ENCODE results near the gene KCNK16.
"Not testable (repeated sequence)": the region's sequence is repeated elsewhere in the genome, so short reads cannot be mapped to it uniquely, and the experiment has no call there.

KCNK16 gene

DNA sequence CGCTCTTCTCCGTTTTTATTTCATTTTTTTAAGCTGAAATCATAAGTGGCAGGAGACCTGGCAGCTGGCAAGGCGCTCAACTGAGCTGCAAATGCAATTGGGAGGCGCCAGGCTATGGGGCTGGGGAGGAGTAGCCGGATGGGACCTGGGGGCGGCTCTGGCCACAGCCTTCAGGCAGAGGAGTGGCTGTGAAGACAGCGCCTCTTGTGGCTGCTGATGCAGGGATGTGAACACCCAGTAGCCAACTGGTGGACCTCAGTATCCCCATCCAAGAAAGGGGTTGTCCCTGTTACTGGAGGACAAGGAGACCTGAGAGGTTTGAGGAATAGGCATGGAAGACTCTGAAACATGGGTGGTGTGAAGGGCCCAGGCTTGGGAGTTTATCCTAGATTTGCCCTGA, 20.9 kb downstream of the KCNK16 start:
- H3K27me3 ChIP-seq (ENCODE audit: control insufficient read depth, insufficient read depth, low read length): no peaks in the 10 kb centered on the region
- no peak overlapping the region for H3K9ac ChIP-seq (ENCODE audit: low read length)
- H3K4me3 ChIP-seq (ENCODE audit: low read length): no peak overlapping the region
- H3K4me1 ChIP-seq (ENCODE audit: control insufficient read depth, low read depth, low read length): no peaks in the 10 kb centered on the region
- no peaks in the 10 kb centered on the region for H3K9me3 ChIP-seq (ENCODE audit: control insufficient read depth, low read depth, low read length)
- no peak overlapping the region for H3K27ac ChIP-seq (ENCODE audit: low read length)
- no peaks in the 10 kb centered on the region for H3K36me3 ChIP-seq (ENCODE audit: control insufficient read depth, low read depth, low read length)

DNA sequence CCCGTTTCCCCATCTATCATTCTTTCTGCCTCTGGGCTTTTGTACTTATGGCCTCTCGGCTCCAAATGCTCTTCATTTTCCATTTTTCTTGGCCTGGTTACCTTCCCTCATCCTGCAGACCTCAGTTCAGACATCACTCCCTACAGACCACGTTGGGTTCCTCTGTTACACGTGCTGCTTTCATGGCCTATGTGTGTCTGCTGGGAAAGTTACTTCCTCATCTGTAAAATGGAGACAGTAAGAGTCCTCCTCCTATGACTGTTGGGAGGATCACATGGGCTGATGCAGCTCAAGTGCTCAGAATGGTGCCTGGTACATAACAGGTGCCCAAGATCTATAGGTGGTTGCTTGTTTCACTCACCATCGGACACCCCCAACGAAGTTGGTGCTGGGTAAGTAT, 21.8 kb downstream of the KCNK16 start:
- H3K4me3 ChIP-seq (ENCODE audit: low read length): no peak overlapping the region
- H3K9ac ChIP-seq (ENCODE audit: low read length): no peak overlapping the region
- no peaks in the 10 kb centered on the region for H3K27me3 ChIP-seq (ENCODE audit: control insufficient read depth, insufficient read depth, low read length)
- no peaks in the 10 kb centered on the region for H3K4me1 ChIP-seq (ENCODE audit: control insufficient read depth, low read depth, low read length)
- no peaks in the 10 kb centered on the region for H3K36me3 ChIP-seq (ENCODE audit: control insufficient read depth, low read depth, low read length)
- H3K27ac ChIP-seq (ENCODE audit: low read length): no peak overlapping the region
- no peaks in the 10 kb centered on the region for H3K9me3 ChIP-seq (ENCODE audit: control insufficient read depth, low read depth, low read length)

DNA sequence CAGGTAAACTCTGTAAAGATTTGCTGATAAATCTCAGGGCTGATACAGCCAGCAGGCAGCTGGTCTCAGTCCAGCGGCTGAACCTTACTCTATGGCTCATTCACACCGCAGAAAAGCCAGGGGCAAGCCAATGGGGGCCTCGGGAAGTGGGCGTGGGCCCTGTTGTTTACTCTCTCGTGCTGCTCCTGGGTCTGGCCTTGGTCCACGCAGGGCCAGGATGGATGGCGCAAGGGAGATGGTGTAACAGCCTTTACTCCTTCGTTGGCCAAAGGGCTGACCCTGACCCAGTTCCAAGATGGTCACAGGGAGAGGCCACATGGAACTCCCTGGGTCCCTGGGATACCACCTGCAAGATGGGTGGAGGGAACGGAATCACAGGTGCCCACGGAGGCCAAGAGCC, 24.4 kb downstream of the KCNK16 start:
- Histone ChIP-seq H3K36me3 (ENCODE audit: control insufficient read depth, low read depth, low read length) (no peaks in the 10 kb centered on the region), H3K27me3 (ENCODE audit: control insufficient read depth, insufficient read depth, low read length) (no peaks in the 10 kb centered on the region), H3K27ac (ENCODE audit: low read length) (no peak overlapping the region), H3K4me3 (ENCODE audit: low read length) (no peak overlapping the region), H3K9ac (ENCODE audit: low read length) (no peak overlapping the region), H3K9me3 (ENCODE audit: control insufficient read depth, low read depth, low read length) (no peaks in the 10 kb centered on the region), H3K4me1 (ENCODE audit: control insufficient read depth, low read depth, low read length) (no peaks in the 10 kb centered on the region)

DNA sequence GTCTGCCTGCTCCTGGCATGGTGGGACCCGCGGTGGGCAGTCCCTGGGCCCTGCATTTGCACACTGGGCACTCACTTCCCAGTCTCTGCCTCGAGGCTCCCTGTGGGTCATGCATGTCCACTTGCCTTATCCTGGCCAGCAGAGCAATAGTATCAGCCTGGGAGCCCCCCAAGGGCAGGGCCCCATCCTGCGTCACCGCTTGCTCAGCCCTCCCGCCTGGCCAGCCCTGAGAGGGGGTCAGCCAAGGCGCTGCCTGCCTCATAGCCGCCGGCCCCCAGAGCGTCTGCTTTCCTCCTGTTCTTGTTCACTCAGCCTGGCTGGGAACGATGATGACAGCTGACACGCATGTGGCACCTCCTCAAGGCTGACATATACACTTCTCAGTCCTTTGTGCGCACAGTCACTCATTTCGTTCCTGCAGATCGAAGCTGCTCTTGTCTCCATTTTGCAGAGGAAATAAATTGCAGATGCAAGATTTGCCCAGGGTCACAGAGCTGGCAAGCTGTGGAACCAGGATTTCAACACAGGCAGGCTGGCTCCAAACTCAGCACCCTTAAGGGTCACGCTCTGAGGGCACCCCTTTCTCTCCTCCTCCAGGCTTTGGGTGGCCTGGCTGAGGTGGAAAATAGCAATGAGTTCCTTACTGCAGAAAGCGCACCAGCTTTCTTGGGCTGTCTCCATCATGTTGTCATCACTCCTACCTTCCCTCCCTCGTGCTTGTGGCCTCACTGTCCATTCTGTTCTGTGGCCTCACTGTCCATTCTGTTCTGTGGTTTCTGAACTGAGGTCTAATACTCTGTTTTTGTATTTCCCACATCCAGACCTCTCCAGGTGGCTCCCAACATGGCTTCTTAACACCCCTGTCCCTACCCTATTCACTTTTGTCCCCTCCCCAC, 25.5 kb downstream of the KCNK16 start:
- peaks cover 2% of the 10 kb centered on the region for H3K4me1 ChIP-seq (ENCODE audit: control insufficient read depth, low read depth, low read length)
- H3K27ac ChIP-seq (ENCODE audit: low read length): no peak overlapping the region
- H3K9me3 ChIP-seq (ENCODE audit: control insufficient read depth, low read depth, low read length): no peaks in the 10 kb centered on the region
- no peak overlapping the region for H3K4me3 ChIP-seq (ENCODE audit: low read length)
- no peaks in the 10 kb centered on the region for H3K36me3 ChIP-seq (ENCODE audit: control insufficient read depth, low read depth, low read length)
- no peak overlapping the region for H3K9ac ChIP-seq (ENCODE audit: low read length)
- peaks cover 5% of the 10 kb centered on the region for H3K27me3 ChIP-seq (ENCODE audit: control insufficient read depth, insufficient read depth, low read length)

- H3K4me1 ChIP-seq (ENCODE audit: control insufficient read depth, low read depth, low read length): peaks cover 11% of the 10 kb centered on the region
- H3K27ac ChIP-seq (ENCODE audit: low read length): no peak overlapping the region
- no peak overlapping the region for H3K4me3 ChIP-seq (ENCODE audit: low read length)
- no peak overlapping the region for H3K9ac ChIP-seq (ENCODE audit: low read length)
- H3K27me3 ChIP-seq (ENCODE audit: control insufficient read depth, insufficient read depth, low read length): peaks cover 5% of the 10 kb centered on the region
- H3K36me3 ChIP-seq (ENCODE audit: control insufficient read depth, low read depth, low read length): no peaks in the 10 kb centered on the region
- no peaks in the 10 kb centered on the region for H3K9me3 ChIP-seq (ENCODE audit: control insufficient read depth, low read depth, low read length)
Observed at GRCh38 chr6:39295611-39296011, 26.9 kb downstream of the KCNK16 start.

DNA sequence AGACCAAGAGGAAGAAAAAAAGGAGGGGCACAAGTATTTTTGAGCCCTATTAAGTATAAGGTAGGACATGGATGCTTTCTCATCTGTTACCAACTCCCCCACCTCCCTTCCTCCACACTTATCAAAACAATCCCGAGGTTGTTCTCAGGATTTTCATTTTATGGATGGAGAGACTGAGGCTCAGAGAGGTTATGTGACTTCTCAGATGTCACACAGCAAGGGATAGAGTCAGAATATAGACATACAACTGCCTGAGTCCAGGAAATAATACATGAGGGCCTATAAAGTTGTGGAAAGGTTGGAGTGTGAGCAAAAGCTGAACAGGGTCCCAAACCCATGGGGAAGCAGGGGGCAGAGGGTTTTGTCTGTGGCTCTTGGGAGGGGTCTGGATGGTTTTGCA, 27.6 kb downstream of the KCNK16 start:
- Histone ChIP-seq H3K27ac (ENCODE audit: low read length) (no peak overlapping the region), H3K4me1 (ENCODE audit: control insufficient read depth, low read depth, low read length) (peaks cover 12% of the 10 kb centered on the region), H3K36me3 (ENCODE audit: control insufficient read depth, low read depth, low read length) (no peaks in the 10 kb centered on the region), H3K9me3 (ENCODE audit: control insufficient read depth, low read depth, low read length) (no peaks in the 10 kb centered on the region), H3K9ac (ENCODE audit: low read length) (no peak overlapping the region), H3K4me3 (ENCODE audit: low read length) (no peak overlapping the region), H3K27me3 (ENCODE audit: control insufficient read depth, insufficient read depth, low read length) (peaks cover 5% of the 10 kb centered on the region)

- no peak overlapping the region for H3K9ac ChIP-seq (ENCODE audit: low read length)
- no peak overlapping the region for H3K27ac ChIP-seq (ENCODE audit: low read length)
- peaks cover 12% of the 10 kb centered on the region for H3K4me1 ChIP-seq (ENCODE audit: control insufficient read depth, low read depth, low read length)
- H3K27me3 ChIP-seq (ENCODE audit: control insufficient read depth, insufficient read depth, low read length): peaks cover 5% of the 10 kb centered on the region
- no peaks in the 10 kb centered on the region for H3K36me3 ChIP-seq (ENCODE audit: control insufficient read depth, low read depth, low read length)
- H3K4me3 ChIP-seq (ENCODE audit: low read length): no peak overlapping the region
- H3K9me3 ChIP-seq (ENCODE audit: control insufficient read depth, low read depth, low read length): no peaks in the 10 kb centered on the region
Observed at GRCh38 chr6:39294133-39294532, 28.4 kb downstream of the KCNK16 start.

DNA sequence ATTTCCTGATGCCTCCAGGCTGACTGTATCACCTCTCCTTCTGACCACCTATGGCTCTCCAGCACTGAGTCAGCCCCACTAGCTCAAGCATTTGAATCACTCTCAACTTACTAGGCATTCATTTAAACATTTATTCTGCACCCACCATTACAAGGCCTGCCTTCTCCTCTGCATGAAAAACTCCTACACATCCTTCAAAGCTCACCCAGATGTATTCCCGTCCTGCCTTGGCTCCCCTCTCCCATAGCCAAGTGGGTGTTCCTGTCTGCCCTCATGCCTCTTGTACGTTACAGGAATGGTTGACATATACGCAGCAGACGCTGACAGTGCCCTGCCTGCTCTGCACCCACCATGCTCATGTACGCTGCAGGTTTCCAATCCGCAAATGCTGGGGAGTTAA, 29.9 kb downstream of the KCNK16 start:
- Histone ChIP-seq H3K4me1 (ENCODE audit: control insufficient read depth, low read depth, low read length) (peaks cover 12% of the 10 kb centered on the region), H3K9me3 (ENCODE audit: control insufficient read depth, low read depth, low read length) (no peaks in the 10 kb centered on the region), H3K27me3 (ENCODE audit: control insufficient read depth, insufficient read depth, low read length) (peaks cover 5% of the 10 kb centered on the region), H3K27ac (ENCODE audit: low read length) (no peak overlapping the region), H3K9ac (ENCODE audit: low read length) (no peak overlapping the region), H3K36me3 (ENCODE audit: control insufficient read depth, low read depth, low read length) (no peaks in the 10 kb centered on the region), H3K4me3 (ENCODE audit: low read length) (no peak overlapping the region)

DNA sequence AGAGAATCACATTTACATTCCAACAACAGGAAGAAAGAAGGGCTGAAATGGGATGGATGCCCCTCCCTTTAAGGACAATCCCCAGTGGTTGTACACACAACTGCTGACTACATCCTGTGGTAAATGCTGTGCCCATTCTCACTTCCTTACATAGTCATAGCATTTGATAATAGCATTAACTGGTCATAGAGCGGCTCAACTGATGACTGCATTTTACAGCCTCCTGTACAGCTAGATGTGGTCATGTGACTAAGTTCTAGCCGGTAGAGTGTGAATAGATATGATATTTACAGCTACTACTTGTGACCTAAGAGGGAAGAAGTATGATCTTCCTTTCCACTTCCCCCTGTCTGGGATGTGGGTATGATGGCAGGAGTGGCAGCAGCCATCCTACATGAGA, 33.0 kb downstream of the KCNK16 start:
- no peak overlapping the region for H3K27ac ChIP-seq (ENCODE audit: low read length)
- H3K9me3 ChIP-seq (ENCODE audit: control insufficient read depth, low read depth, low read length): no peaks in the 10 kb centered on the region
- no peak overlapping the region for H3K9ac ChIP-seq (ENCODE audit: low read length)
- H3K36me3 ChIP-seq (ENCODE audit: control insufficient read depth, low read depth, low read length): no peaks in the 10 kb centered on the region
- no peak overlapping the region for H3K4me3 ChIP-seq (ENCODE audit: low read length)
- H3K4me1 ChIP-seq (ENCODE audit: control insufficient read depth, low read depth, low read length): peaks cover 12% of the 10 kb centered on the region
- peaks cover 5% of the 10 kb centered on the region for H3K27me3 ChIP-seq (ENCODE audit: control insufficient read depth, insufficient read depth, low read length)

GRCh38 chr6:39287601-39288000, 34.9 kb downstream of the KCNK16 start:
- Histone ChIP-seq H3K9me3 (ENCODE audit: control insufficient read depth, low read depth, low read length) (no peaks in the 10 kb centered on the region), H3K9ac (ENCODE audit: low read length) (no peak overlapping the region), H3K4me3 (ENCODE audit: low read length) (no peak overlapping the region), H3K27ac (ENCODE audit: low read length) (no peak overlapping the region), H3K4me1 (ENCODE audit: control insufficient read depth, low read depth, low read length) (peaks cover 12% of the 10 kb centered on the region), H3K36me3 (ENCODE audit: control insufficient read depth, low read depth, low read length) (no peaks in the 10 kb centered on the region), H3K27me3 (ENCODE audit: control insufficient read depth, insufficient read depth, low read length) (peaks cover 4% of the 10 kb centered on the region)

GRCh38 chr6:39286596-39286995, 35.9 kb downstream of the KCNK16 start:
- not testable (repeated sequence) for H3K9ac ChIP-seq (ENCODE audit: low read length); H3K4me1 ChIP-seq (ENCODE audit: control insufficient read depth, low read depth, low read length); H3K36me3 ChIP-seq (ENCODE audit: control insufficient read depth, low read depth, low read length); H3K27me3 ChIP-seq (ENCODE audit: control insufficient read depth, insufficient read depth, low read length); H3K27ac ChIP-seq (ENCODE audit: low read length); H3K9me3 ChIP-seq (ENCODE audit: control insufficient read depth, low read depth, low read length); H3K4me3 ChIP-seq (ENCODE audit: low read length)

GRCh38 chr6:39282774-39283173, 39.7 kb downstream of the KCNK16 start:
- Histone ChIP-seq H3K27ac (ENCODE audit: low read length) (no peak overlapping the region), H3K9ac (ENCODE audit: low read length) (no peak overlapping the region), H3K27me3 (ENCODE audit: control insufficient read depth, insufficient read depth, low read length) (no peaks in the 10 kb centered on the region), H3K4me1 (ENCODE audit: control insufficient read depth, low read depth, low read length) (no peaks in the 10 kb centered on the region), H3K4me3 (ENCODE audit: low read length) (no peak overlapping the region), H3K36me3 (ENCODE audit: control insufficient read depth, low read depth, low read length) (no peaks in the 10 kb centered on the region), H3K9me3 (ENCODE audit: control insufficient read depth, low read depth, low read length) (no peaks in the 10 kb centered on the region)

Data from iPS-18a (cell line).